ENCODE results near the gene NKAIN2.

GRCh38 chr6:124389127-124389526 is 585.5 kb downstream of the NKAIN2 start:
- TF ChIP-seq, protein P1, sequence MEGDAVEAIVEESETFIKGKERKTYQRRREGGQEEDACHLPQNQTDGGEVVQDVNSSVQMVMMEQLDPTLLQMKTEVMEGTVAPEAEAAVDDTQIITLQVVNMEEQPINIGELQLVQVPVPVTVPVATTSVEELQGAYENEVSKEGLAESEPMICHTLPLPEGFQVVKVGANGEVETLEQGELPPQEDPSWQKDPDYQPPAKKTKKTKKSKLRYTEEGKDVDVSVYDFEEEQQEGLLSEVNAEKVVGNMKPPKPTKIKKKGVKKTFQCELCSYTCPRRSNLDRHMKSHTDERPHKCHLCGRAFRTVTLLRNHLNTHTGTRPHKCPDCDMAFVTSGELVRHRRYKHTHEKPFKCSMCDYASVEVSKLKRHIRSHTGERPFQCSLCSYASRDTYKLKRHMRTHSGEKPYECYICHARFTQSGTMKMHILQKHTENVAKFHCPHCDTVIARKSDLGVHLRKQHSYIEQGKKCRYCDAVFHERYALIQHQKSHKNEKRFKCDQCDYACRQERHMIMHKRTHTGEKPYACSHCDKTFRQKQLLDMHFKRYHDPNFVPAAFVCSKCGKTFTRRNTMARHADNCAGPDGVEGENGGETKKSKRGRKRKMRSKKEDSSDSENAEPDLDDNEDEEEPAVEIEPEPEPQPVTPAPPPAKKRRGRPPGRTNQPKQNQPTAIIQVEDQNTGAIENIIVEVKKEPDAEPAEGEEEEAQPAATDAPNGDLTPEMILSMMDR (IDR thresholded peaks at IDR 0.05 in 2 of 3, conservative IDR thresholded peaks at IDR 0.05 in 1 of 3; ENCODE audit: borderline replicate concordance in 1 of 3, insufficient read depth in 1 of 3, low read depth in 2 of 3, low read length in 2 of 3): peak in 2 of 3 experiments; percentile 9 to 20; a peak in 1 of 6 replicates
- TF ChIP-seq POLR2A (IDR thresholded peaks at IDR 0.05; ENCODE audit: borderline replicate concordance, extremely low read depth, insufficient read depth, insufficient read length): no peak
